Measurements from ENCODE around the gene LCMT2.

The LCMT2 gene

GRCh38 chr15:43274136-43274535, 56.2 kb downstream of the LCMT2 start:
- no peak for DNase-seq (ENCODE audit: low read depth)

All from fibroblast of the conjunctiva (primary cell).